Thyroid gland (tissue), 4 donors: Measurements from ENCODE around the gene ARSJ. TPM values are rescaled to one million over a fixed set of nuclear protein-coding genes. Genes with fewer than 3 reads are reported as not detected.

Source experiments
- DNase-seq, 2 donors: peaks; one replicate each; pipeline ENCODE4 v3.0.0-alpha.2; 2019
- H3K27ac ChIP-seq, 3 donors: fragments of 200-600 bp; sonication (generic); 1 replicate in 2 of 3; 2 replicates in 1 of 3; pipeline ENCODE4 v1.5.1; 2016 to 2019; ENCODE audit warnings: mild to moderate bottlenecking in 1 of 3, moderate library complexity in 1 of 3
- H3K27me3 ChIP-seq: fragments of 200-600 bp; sonication (generic); one replicate; pipeline ENCODE4 v1.5.1; 2019
- H3K36me3 ChIP-seq, 2 donors: fragments of 200-600 bp; sonication (generic); one replicate each; pipeline ENCODE4 v1.5.1; 2016 to 2019
- H3K4me1 ChIP-seq, 2 donors: fragments of 200-600 bp; sonication (generic); one replicate each; pipeline ENCODE4 v1.5.1; 2017 to 2019
- H3K4me3 ChIP-seq, 3 donors: fragments of 200-600 bp; sonication (generic); replicated peaks in 1 of 3; 1 replicate in 2 of 3; 2 replicates in 1 of 3; pipeline ENCODE4 v1.5.1; 2016; ENCODE audit warnings: mild to moderate bottlenecking in 1 of 3
- H3K9me3 ChIP-seq: fragments of 200-600 bp; sonication (generic); one replicate; pipeline ENCODE4 v1.5.1; 2017
- POLR2A ChIP-seq, 2 donors: fragments of 450-650 bp; IDR thresholded peaks; one replicate each; pipeline ENCODE4 v1.6.1; 2017; ENCODE audit warnings: antibody characterized with exemption in 2 of 2, mild to moderate bottlenecking in 2 of 2, moderate library complexity in 1 of 2
- WGBS, 2 donors: methylation state at CpG; one replicate each; pipeline ENCODE4 v1.1.5; 2017; 5-methylcytosine and 5-hydroxymethylcytosine counted together
- intact Hi-C: fragments of 100-400 bp; cut with DNase I; formaldehyde crosslinking; loops from one replicate; pipeline ENCODE4 v1.15.1; 2023
- total RNA-seq, 4 donors: library from RNA; depleted of rRNA; stranded (reverse); fragments of >200 nt; gene quantifications; one replicate each; pipeline ENCODE4 v1.2.3, GENCODE V29; 2016
- TF ChIP-seq, protein P1 (sequence below), 6 experiments: fragments of 200-600 bp in 3 of 6; fragments of 450-650 bp in 3 of 6; sonication (generic) in 3 of 6; IDR thresholded peaks; one replicate each; pipeline ENCODE4 v1.5.1; 2016 to 2019; ENCODE audit warnings: antibody characterized with exemption in 6 of 6, mild to moderate bottlenecking in 2 of 6, inconsistent platforms in 1 of 6, moderate library complexity in 1 of 6

ARSJ gene
- total RNA-seq, 4 donors from 2014 or later = 1.6 to 3.4 (median 2.7) TPM

DNA sequence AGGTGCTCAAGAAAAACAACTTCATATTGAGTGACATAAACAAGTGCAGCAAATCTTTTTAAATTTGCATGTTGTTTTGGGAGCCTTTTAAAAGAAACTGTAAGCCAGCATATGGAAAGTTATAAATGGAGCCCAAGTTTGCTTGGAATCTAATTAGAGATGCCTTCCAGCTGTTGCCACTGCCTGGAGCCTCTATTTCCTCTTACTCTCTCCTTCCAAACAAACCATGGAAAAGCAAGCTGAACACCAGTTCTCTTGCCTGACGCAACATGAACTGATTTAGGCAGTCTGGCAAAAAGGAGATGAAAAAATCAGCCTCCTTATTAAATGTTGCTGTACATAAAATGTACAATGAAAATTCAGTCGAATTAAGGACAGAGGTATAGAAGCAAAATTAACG is 21.5 kb downstream of the ARSJ start:
- no peaks in the 10 kb centered on the region for H3K27me3 ChIP-seq
- no peaks in the 10 kb centered on the region for H3K36me3 ChIP-seq
- H3K4me3 ChIP-seq = no peak overlapping the region
- intact Hi-C loops = no loop called here
- no peak for TF ChIP-seq POLR2A (IDR thresholded peaks at IDR 0.05)
- TF ChIP-seq, protein P1, sequence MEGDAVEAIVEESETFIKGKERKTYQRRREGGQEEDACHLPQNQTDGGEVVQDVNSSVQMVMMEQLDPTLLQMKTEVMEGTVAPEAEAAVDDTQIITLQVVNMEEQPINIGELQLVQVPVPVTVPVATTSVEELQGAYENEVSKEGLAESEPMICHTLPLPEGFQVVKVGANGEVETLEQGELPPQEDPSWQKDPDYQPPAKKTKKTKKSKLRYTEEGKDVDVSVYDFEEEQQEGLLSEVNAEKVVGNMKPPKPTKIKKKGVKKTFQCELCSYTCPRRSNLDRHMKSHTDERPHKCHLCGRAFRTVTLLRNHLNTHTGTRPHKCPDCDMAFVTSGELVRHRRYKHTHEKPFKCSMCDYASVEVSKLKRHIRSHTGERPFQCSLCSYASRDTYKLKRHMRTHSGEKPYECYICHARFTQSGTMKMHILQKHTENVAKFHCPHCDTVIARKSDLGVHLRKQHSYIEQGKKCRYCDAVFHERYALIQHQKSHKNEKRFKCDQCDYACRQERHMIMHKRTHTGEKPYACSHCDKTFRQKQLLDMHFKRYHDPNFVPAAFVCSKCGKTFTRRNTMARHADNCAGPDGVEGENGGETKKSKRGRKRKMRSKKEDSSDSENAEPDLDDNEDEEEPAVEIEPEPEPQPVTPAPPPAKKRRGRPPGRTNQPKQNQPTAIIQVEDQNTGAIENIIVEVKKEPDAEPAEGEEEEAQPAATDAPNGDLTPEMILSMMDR (IDR thresholded peaks at IDR 0.05) = no peak
- DNase-seq = no peak
- no peaks in the 10 kb centered on the region for H3K4me1 ChIP-seq
- H3K27ac ChIP-seq = no peak overlapping the region
- no peaks in the 10 kb centered on the region for H3K9me3 ChIP-seq
- WGBS, 2 donors = 94 to 95% methylated on average over 3 of the region's 3 CpGs

DNA sequence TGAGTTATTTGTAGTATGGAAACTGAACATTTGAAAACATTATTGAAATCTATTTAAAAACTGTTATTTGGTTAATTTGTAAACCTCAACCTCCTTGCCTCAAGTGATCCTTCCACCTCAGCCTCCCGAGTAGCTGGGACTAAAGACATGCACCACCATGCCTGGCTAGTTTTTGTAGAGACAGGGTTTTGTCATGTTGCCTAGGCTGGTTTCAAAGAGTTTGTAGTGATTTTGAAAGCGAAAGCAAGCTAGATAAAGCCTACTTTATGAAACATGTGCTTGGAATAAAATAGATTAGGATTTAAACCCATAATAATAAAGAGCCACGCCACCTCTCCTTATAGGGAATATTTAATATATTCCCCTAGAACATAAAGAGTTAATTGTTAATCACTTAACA is 23.5 kb downstream of the ARSJ start:
- Histone ChIP-seq H3K36me3 (no peaks in the 10 kb centered on the region), H3K27me3 (no peaks in the 10 kb centered on the region), H3K4me3 (no peak overlapping the region), H3K27ac (no peak overlapping the region), H3K9me3 (no peaks in the 10 kb centered on the region), H3K4me1 (no peaks in the 10 kb centered on the region)
- WGBS, 2 donors = 73 to 78% methylated on average over 3 of the region's 3 CpGs
- TF ChIP-seq, protein P1 (IDR thresholded peaks at IDR 0.05) = no peak
- TF ChIP-seq POLR2A (IDR thresholded peaks at IDR 0.05) = no peak
- DNase-seq = no peak
- intact Hi-C loops = no loop called here

DNA sequence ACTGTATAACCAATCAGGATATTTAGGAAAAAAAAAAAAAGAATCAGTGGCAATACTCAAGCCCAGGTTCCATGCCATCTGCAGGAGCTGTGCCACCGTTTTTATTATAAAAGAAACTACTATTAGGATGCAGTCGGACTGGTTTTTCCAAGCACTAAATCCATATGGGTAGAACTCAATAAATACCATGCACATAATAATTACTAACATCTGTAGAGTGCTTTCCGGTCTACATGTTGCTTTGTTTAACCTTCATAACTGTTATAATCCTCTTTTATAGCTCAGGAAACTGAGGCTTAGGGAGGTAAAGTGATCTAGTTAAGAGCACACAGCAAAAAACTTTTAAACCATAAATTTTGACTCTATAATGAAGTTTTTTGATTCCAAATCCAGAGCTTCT is 24.0 kb downstream of the ARSJ start:
- no peak overlapping the region for H3K4me3 ChIP-seq
- H3K36me3 ChIP-seq = no peaks in the 10 kb centered on the region
- no peak for DNase-seq
- no peaks in the 10 kb centered on the region for H3K9me3 ChIP-seq
- no peak overlapping the region for H3K27ac ChIP-seq
- H3K4me1 ChIP-seq = no peaks in the 10 kb centered on the region
- TF ChIP-seq, protein P1 (IDR thresholded peaks at IDR 0.05) = no peak
- TF ChIP-seq POLR2A (IDR thresholded peaks at IDR 0.05) = no peak
- 83 to 89% methylated on average over 3 of the region's 3 CpGs for WGBS, 2 donors
- no peaks in the 10 kb centered on the region for H3K27me3 ChIP-seq
- intact Hi-C loops = no loop called here

DNA sequence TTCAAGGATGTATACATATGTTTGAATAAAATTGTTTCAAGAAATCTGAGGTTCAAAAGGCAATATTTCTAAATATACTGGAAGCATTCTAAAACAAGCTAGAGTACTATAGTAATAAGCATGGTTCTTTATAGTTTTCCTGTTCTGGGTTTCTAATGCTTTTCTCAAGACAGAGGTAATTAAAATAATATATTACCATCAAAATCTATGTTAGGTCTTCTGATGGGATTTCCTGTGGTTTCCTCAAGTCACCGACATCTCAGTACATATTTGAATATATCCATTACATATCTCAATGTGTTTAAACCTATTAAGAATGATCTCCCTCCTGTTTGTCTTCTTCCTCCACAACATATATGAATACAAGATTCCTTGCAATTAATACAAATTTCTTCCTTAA is 25.6 kb downstream of the ARSJ start:
- WGBS, 2 donors = 80 to 94% methylated on average over 1 of the region's 1 CpG
- H3K4me3 ChIP-seq = no peak overlapping the region

DNA sequence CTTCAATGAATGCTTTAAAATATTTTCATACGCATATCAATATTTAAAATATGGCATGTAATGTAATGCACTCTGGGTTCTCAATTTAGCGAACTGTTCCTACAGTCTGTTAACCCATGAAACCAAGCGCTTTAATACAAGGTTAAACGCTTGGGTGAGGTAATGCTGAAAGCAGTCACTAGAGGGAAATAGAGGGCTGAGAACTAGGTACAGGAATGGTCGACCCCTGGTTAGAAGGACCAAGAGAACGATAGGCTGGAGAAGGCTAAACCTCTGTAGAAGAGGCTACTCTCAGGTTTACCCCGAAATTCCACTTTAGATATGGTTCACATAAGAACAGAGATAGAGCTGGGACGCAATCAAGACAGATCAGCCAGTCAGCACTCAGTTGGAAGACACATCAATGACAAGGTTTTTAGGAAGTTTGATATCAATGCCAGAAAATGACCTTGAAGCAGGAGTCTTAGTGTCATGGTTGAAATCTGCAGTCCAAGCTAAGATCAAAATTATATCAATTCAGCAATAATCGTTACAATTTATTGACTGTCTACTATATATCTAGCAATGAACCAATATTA is 26.9 kb downstream of the ARSJ start:
- intact Hi-C loops = no loop called here
- Histone ChIP-seq H3K4me3 (no peak overlapping the region), H3K4me1 (no peaks in the 10 kb centered on the region), H3K36me3 (no peaks in the 10 kb centered on the region), H3K27ac (no peak overlapping the region), H3K27me3 (no peaks in the 10 kb centered on the region), H3K9me3 (no peaks in the 10 kb centered on the region)
- TF ChIP-seq, protein P1 (IDR thresholded peaks at IDR 0.05) = peak; percentile 18 to 65 (median 46)
- no peak for TF ChIP-seq POLR2A (IDR thresholded peaks at IDR 0.05)
- DNase-seq = no peak
- WGBS, 2 donors = 47 to 52% methylated on average over 9 of the region's 9 CpGs

More for the DNA sequence above, 25.6 kb downstream of the ARSJ start:
- H3K27me3 ChIP-seq = no peaks in the 10 kb centered on the region
- H3K36me3 ChIP-seq = no peaks in the 10 kb centered on the region
- H3K4me1 ChIP-seq = no peaks in the 10 kb centered on the region
- intact Hi-C loops = no loop called here
- no peak overlapping the region for H3K27ac ChIP-seq
- TF ChIP-seq, protein P1 (IDR thresholded peaks at IDR 0.05) = no peak
- TF ChIP-seq POLR2A (IDR thresholded peaks at IDR 0.05) = no peak
- no peaks in the 10 kb centered on the region for H3K9me3 ChIP-seq
- DNase-seq = no peak
